Measurements from ENCODE around the gene EFHD2. TPM values are rescaled to one million over a fixed set of nuclear protein-coding genes. Genes with fewer than 3 reads are reported as not detected.

EFHD2 gene
- total RNA-seq, 1 experiment from 2014 or later = 69.7 TPM

DNA sequence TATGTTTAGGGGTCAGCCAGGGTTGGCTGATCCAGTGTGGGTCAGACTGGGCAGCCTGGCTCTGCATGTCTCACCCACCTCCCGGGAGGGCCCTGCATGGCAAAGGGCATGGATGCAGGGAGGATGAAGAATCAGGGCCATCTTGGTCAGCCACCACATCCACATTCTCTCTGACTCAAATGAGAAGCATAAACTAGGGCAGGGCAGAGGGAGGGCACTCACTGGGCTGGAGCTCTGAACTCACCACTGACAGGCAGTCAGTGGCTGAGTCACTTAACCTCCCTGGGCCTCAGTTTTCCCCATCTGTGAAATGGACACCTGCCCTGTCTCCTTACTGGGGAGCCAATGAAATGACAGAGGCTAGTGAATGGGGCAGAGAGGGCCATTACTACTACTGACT is 42.5 kb downstream of the EFHD2 start:
- Histone ChIP-seq H3K27me3 (ENCODE audit: insufficient read depth, low read length) (no peaks in the 10 kb centered on the region), H4K20me1 (ENCODE audit: insufficient read depth) (no peaks in the 10 kb centered on the region), H3K9me2 (ENCODE audit: insufficient read depth) (no peaks in the 10 kb centered on the region), H3K4me2 (ENCODE audit: low read length) (no peak overlapping the region), H2AFZ (ENCODE audit: low read depth, low read length, poor library complexity, severe bottlenecking) (no peak overlapping the region), H3K9me3 (ENCODE audit: control insufficient read depth in 1 of 2, insufficient read depth in 1 of 2, low read depth in 1 of 2, low read length in 2 of 2) (peaks cover 0 to 3% of the 10 kb centered on the region in 2 experiments; a peak in 1 of 4 replicates), H3K9ac (ENCODE audit: low read length) (no peak overlapping the region), H3K79me2 (ENCODE audit: insufficient read depth, low read length) (no peaks in the 10 kb centered on the region), H3K4me3 (replicated peaks in 1 of 2; ENCODE audit: low read depth in 1 of 2, low read length in 2 of 2) (no peak overlapping the region), H3K27ac (ENCODE audit: low read depth, low read length) (no peak overlapping the region), H3K4me1 (ENCODE audit: control insufficient read depth in 1 of 2, insufficient read depth in 2 of 2, low read length in 2 of 2) (no peaks in the 10 kb centered on the region), H3K36me3 (ENCODE audit: control insufficient read depth in 1 of 2, insufficient read depth in 2 of 2, low read length in 2 of 2) (no peaks in the 10 kb centered on the region)
- ChIA-PET RAD21 (ENCODE audit: low non-redundant PET in 1 of 2, low total read pairs in 2 of 2, uncharacterized antibody in 2 of 2, unreplicated experiment in 2 of 2) (no interaction called here), CTCF (no interaction called here), POLR2A (no interaction called here)
- intact Hi-C loops (cut with micrococcal nuclease) = no loop called here
- TF ChIP-seq TCF7L2 (IDR thresholded peaks at IDR 0.05; ENCODE audit: borderline replicate concordance, extremely low read depth, insufficient read depth, insufficient read length) (no peak), JUND (IDR thresholded peaks at IDR 0.05) (no peak), SRF (IDR thresholded peaks at IDR 0.05; ENCODE audit: low read depth) (no peak), POLR2A (IDR thresholded peaks at IDR 0.05; ENCODE audit: borderline replicate concordance, extremely low read depth, insufficient read depth, insufficient read length) (no peak), RAD21 (IDR thresholded peaks at IDR 0.05; ENCODE audit: low read depth) (no peak), SP1 (IDR thresholded peaks at IDR 0.05; ENCODE audit: low read depth) (no peak)
- TF ChIP-seq, protein P1, sequence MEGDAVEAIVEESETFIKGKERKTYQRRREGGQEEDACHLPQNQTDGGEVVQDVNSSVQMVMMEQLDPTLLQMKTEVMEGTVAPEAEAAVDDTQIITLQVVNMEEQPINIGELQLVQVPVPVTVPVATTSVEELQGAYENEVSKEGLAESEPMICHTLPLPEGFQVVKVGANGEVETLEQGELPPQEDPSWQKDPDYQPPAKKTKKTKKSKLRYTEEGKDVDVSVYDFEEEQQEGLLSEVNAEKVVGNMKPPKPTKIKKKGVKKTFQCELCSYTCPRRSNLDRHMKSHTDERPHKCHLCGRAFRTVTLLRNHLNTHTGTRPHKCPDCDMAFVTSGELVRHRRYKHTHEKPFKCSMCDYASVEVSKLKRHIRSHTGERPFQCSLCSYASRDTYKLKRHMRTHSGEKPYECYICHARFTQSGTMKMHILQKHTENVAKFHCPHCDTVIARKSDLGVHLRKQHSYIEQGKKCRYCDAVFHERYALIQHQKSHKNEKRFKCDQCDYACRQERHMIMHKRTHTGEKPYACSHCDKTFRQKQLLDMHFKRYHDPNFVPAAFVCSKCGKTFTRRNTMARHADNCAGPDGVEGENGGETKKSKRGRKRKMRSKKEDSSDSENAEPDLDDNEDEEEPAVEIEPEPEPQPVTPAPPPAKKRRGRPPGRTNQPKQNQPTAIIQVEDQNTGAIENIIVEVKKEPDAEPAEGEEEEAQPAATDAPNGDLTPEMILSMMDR (IDR thresholded peaks at IDR 0.05 in 2 of 3, conservative IDR thresholded peaks at IDR 0.05 in 1 of 3; ENCODE audit: borderline replicate concordance in 1 of 3, insufficient read depth in 1 of 3, low read depth in 2 of 3, low read length in 2 of 3) = no peak
- BruUV-seq (replicated peaks) = no TSS peak
- DNase-seq (ENCODE audit: low read depth, low spot score) (no peak), ATAC-seq (no peak)

DNA sequence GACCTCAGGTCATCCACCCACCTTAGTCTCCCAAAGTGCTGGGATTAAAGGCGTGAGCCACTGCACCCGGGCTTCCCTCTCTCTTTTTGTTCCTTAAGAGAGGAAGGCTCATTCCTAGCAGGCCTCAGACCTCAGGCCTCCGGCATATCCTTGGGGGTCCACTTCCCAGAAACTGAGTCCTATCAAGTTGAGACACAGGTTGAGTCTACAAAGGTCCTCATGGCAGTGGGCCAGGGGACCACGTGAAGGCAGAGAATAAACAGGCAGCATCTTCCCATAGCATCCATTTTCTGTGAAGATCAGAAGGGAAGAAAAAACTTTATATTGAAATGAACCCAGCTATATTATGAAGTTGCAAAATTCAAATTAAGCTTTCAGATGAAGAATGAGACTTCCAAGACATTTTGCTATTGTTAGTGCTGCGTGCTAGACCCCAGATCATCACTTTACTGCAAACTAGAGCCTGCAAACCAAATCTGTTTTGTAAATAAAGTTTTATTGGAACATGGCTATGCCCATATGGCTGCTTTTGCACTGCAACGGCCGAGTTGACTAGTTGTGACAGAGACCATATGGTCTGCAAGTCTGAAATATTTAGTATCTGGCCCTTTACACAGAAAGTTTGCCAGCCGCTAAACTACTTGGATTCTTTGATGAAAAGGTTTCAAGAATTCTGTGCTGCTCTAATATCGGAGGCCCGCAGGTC is 43.3 kb downstream of the EFHD2 start:
- no peak overlapping the region for H2AFZ ChIP-seq (ENCODE audit: low read depth, low read length, poor library complexity, severe bottlenecking)
- no peak for DNase-seq (ENCODE audit: low read depth, low spot score)
- no peaks in the 10 kb centered on the region for H3K4me1 ChIP-seq (ENCODE audit: control insufficient read depth in 1 of 2, insufficient read depth in 2 of 2, low read length in 2 of 2)
- BruUV-seq (replicated peaks) = no TSS peak
- intact Hi-C loops (cut with micrococcal nuclease) = no loop called here
- no peaks in the 10 kb centered on the region for H4K20me1 ChIP-seq (ENCODE audit: insufficient read depth)
- peaks cover 0 to 3% of the 10 kb centered on the region in 2 experiments; a peak in 1 of 4 replicates for H3K9me3 ChIP-seq (ENCODE audit: control insufficient read depth in 1 of 2, insufficient read depth in 1 of 2, low read depth in 1 of 2, low read length in 2 of 2)
- POLR2A ChIA-PET = no interaction called here
- no peaks in the 10 kb centered on the region for H3K36me3 ChIP-seq (ENCODE audit: control insufficient read depth in 1 of 2, insufficient read depth in 2 of 2, low read length in 2 of 2)
- ATAC-seq = no peak
- RAD21 ChIA-PET (ENCODE audit: low non-redundant PET in 1 of 2, low total read pairs in 2 of 2, uncharacterized antibody in 2 of 2, unreplicated experiment in 2 of 2) = no interaction called here
- no peaks in the 10 kb centered on the region for H3K79me2 ChIP-seq (ENCODE audit: insufficient read depth, low read length)
- CTCF ChIA-PET = no interaction called here
- H3K9ac ChIP-seq (ENCODE audit: low read length) = no peak overlapping the region
- H3K4me2 ChIP-seq (ENCODE audit: low read length) = no peak overlapping the region
- H3K4me3 ChIP-seq (replicated peaks in 1 of 2; ENCODE audit: low read depth in 1 of 2, low read length in 2 of 2) = no peak overlapping the region
- H3K9me2 ChIP-seq (ENCODE audit: insufficient read depth) = no peaks in the 10 kb centered on the region
- H3K27me3 ChIP-seq (ENCODE audit: insufficient read depth, low read length) = no peaks in the 10 kb centered on the region
- H3K27ac ChIP-seq (ENCODE audit: low read depth, low read length) = no peak overlapping the region
- TF ChIP-seq ZNF274 (IDR thresholded peaks at IDR 0.05; ENCODE audit: low read depth, low read length) (no peak), RAD21 (IDR thresholded peaks at IDR 0.05; ENCODE audit: low read depth) (no peak), POLR2AphosphoS5 (IDR thresholded peaks at IDR 0.05; ENCODE audit: low read depth, low read length) (no peak), YY1 (IDR thresholded peaks at IDR 0.05; ENCODE audit: extremely low read depth, insufficient replicate concordance, low read depth, low read length) (no peak), REST (IDR thresholded peaks at IDR 0.05; ENCODE audit: low read depth) (no peak)
- TF ChIP-seq, protein P1 (IDR thresholded peaks at IDR 0.05 in 2 of 3, conservative IDR thresholded peaks at IDR 0.05 in 1 of 3; ENCODE audit: borderline replicate concordance in 1 of 3, insufficient read depth in 1 of 3, low read depth in 2 of 3, low read length in 2 of 3) = no peak

Measured in HCT116 (cell line).